GM20000 (cell line): ENCODE measurements around the gene TACC2.

Experiments
- DNase-seq: peaks from one replicate; pipeline ENCODE4 v3.0.0; 2012; ENCODE audit warnings: low spot score
- CTCF ChIP-seq: IDR thresholded peaks from 2 replicates; pipeline ENCODE4 v1.5.1; 2012; ENCODE audit warnings: mild to moderate bottlenecking, control low read depth; ENCODE audit errors: extremely low read depth, missing control alignments

TACC2 gene

GRCh38 chr10:122282909-122283308 is 293.9 kb downstream of the TACC2 start:
- DNase-seq = no peak
- TF ChIP-seq CTCF = no peak

GRCh38 chr10:122285506-122286444 is 296.8 kb downstream of the TACC2 start:
- DNase-seq = no peak
- TF ChIP-seq CTCF = no peak

- TF ChIP-seq CTCF = no peak
- no peak for DNase-seq
Measured at GRCh38 chr10:122286867-122287266, 297.9 kb downstream of the TACC2 start.

- no peak for TF ChIP-seq CTCF
- DNase-seq = no peak
Measured at GRCh38 chr10:122287570-122287969, 298.6 kb downstream of the TACC2 start.

- DNase-seq = no peak
- TF ChIP-seq CTCF = no peak
Measured at GRCh38 chr10:122288262-122288661, 299.3 kb downstream of the TACC2 start.

GRCh38 chr10:122288917-122289316 is 300.0 kb downstream of the TACC2 start:
- no peak for TF ChIP-seq CTCF

GRCh38 chr10:122290334-122290733 is 301.4 kb downstream of the TACC2 start:
- no peak for TF ChIP-seq CTCF
- DNase-seq = no peak

More at GRCh38 chr10:122288917-122289316, 300.0 kb downstream of the TACC2 start:
- DNase-seq = no peak
